Colonic mucosa (tissue), 4 donors: Measurements from ENCODE around the gene SLC25A19. TPM values are rescaled to one million over a fixed set of nuclear protein-coding genes. Genes with fewer than 3 reads are reported as not detected.
A peak's percentile ranks its signal among the peaks of the same experiment; 100 is the strongest.
"Not testable (repeated sequence)": the region's sequence is repeated elsewhere in the genome, so short reads cannot be mapped to it uniquely, and the experiment has no call there.

ENCODE experiments used
- DNase-seq: peaks from one replicate; pipeline ENCODE4 v3.0.0-alpha.2; 2020
- H3K27ac ChIP-seq: fragments of 200-600 bp; one replicate; pipeline ENCODE4 v1.8.0; 2021
- H3K27me3 ChIP-seq: fragments of 200-600 bp; one replicate; pipeline ENCODE4 v1.8.0; 2021
- H3K36me3 ChIP-seq: fragments of 200-600 bp; one replicate; pipeline ENCODE4 v1.8.0; 2021
- H3K4me1 ChIP-seq: fragments of 200-600 bp; one replicate; pipeline ENCODE4 v1.8.0; 2021; ENCODE audit warnings: mild to moderate bottlenecking
- H3K4me3 ChIP-seq: fragments of 200-600 bp; one replicate; pipeline ENCODE4 v1.8.0; 2021
- H3K9ac ChIP-seq, 2 donors: one replicate each; pipeline ENCODE4 v1.7.0; 2013; ENCODE audit warnings: control low read depth in 2 of 2, low read depth in 2 of 2, low read length in 2 of 2
- H3K9me3 ChIP-seq: fragments of 200-600 bp; one replicate; pipeline ENCODE4 v1.8.0; 2021
- CTCF ChIP-seq: fragments of 200-600 bp; IDR thresholded peaks from one replicate; pipeline ENCODE4 v1.8.0; 2022; ENCODE audit warnings: antibody characterized with exemption, mild to moderate bottlenecking
- intact Hi-C: fragments of 100-400 bp; cut with DNase I; formaldehyde crosslinking; loops from one replicate; pipeline ENCODE4 v1.14.1; 2022
- total RNA-seq, 2 donors: library from RNA; stranded (reverse); fragmentation: NEBNext Ultra II Directional in 1 of 2; extraction: Animal tissue kit (Norgen Biotek cat#: 25700) in 1 of 2; gene quantifications; one replicate each; pipeline ENCODE4 v1.2.1, GENCODE V29; 2021
- donor health status: healthy.
- donor health status: DM: no; HTN: no; CAD: no.
- donor health status: DM: no; HTN: no; CAD: no.

SLC25A19 gene
- total RNA-seq, 2 donors from 2014 or later, result 9.8 to 24.8 TPM

DNA sequence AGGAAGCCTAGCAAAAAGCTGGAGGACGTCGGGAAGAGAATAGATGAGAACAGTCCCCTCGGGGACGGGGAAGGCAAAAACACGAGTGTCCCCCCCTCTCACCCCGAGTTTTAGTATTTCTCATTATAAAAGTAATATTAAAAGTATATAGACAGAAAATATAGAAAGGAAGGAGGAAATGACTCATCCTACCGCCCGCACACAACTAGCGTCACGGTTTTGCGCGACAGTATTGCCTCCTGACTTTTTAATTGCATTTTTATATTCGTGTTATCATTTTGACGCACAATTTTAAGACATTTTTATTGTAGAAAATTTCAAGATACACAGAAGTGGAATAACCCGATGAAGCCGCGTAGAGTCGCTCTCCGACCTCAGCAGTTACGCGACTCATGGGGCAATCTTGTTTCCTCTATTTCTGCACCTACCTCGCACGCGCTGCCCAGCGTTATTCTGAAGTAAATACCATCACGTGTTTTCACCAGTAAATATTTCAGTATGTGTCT is 652 bp upstream of the SLC25A19 start:
- intact Hi-C loops, result no loop called here
- Histone ChIP-seq H3K4me1 (peaks cover 4% of the 10 kb centered on the region), H3K27ac (peak overlapping the region; percentile 93), H3K9me3 (no peaks in the 10 kb centered on the region), H3K36me3 (no peaks in the 10 kb centered on the region), H3K27me3 (no peaks in the 10 kb centered on the region), H3K9ac (peak overlapping the region; percentile 77 to 98), H3K4me3 (peak overlapping the region; percentile 83)
- TF ChIP-seq CTCF, result peak; percentile 19
- peak; percentile 64 for DNase-seq

DNA sequence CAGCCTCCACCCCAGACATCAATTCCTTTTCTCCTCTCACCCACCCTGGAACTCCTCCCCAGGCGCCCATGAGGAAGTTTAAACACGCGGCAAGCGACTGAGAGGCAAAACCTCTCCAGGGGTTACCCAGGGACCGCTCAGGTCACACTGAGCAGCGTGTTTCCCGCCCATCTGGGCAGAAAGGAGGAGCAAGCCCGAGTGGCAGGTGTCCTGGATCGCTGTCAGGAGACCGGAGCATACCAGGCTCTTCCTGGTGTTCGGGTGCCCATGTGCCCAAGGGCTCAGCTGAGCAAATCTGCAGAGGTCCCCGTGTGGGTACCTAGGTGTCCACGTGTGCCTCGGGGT is 491 bp downstream of the SLC25A19 start:
- peak overlapping the region; percentile 75 to 98 for H3K9ac ChIP-seq
- TF ChIP-seq CTCF, result no peak
- peaks cover 4% of the 10 kb centered on the region for H3K4me1 ChIP-seq
- intact Hi-C loops, result no loop called here
- no peaks in the 10 kb centered on the region for H3K36me3 ChIP-seq
- DNase-seq, result peak; percentile 75
- H3K27ac ChIP-seq, result peak overlapping the region; percentile 93
- H3K27me3 ChIP-seq, result no peaks in the 10 kb centered on the region
- no peaks in the 10 kb centered on the region for H3K9me3 ChIP-seq
- peak overlapping the region; percentile 83 for H3K4me3 ChIP-seq

GRCh38 chr17:75288359-75288758 is 874 bp downstream of the SLC25A19 start:
- H3K4me1 ChIP-seq, result peaks cover 4% of the 10 kb centered on the region
- peak overlapping the region; percentile 83 for H3K4me3 ChIP-seq
- H3K9ac ChIP-seq, result peak overlapping the region in 1 of 2 donors; percentile 98
- no peaks in the 10 kb centered on the region for H3K36me3 ChIP-seq
- no peaks in the 10 kb centered on the region for H3K27me3 ChIP-seq
- intact Hi-C loops, result no loop called here
- H3K27ac ChIP-seq, result peak overlapping the region; percentile 93
- TF ChIP-seq CTCF, result no peak
- no peak for DNase-seq
- no peaks in the 10 kb centered on the region for H3K9me3 ChIP-seq

GRCh38 chr17:75287221-75287620 is 2.0 kb downstream of the SLC25A19 start:
- H3K4me1 ChIP-seq, result peaks cover 4% of the 10 kb centered on the region
- no peak overlapping the region for H3K27ac ChIP-seq
- no peak for DNase-seq
- no peaks in the 10 kb centered on the region for H3K36me3 ChIP-seq
- H3K9me3 ChIP-seq, result no peaks in the 10 kb centered on the region
- no peak overlapping the region for H3K4me3 ChIP-seq
- no peaks in the 10 kb centered on the region for H3K27me3 ChIP-seq
- H3K9ac ChIP-seq, result no peak overlapping the region
- intact Hi-C loops, result no loop called here
- no peak for TF ChIP-seq CTCF

DNA sequence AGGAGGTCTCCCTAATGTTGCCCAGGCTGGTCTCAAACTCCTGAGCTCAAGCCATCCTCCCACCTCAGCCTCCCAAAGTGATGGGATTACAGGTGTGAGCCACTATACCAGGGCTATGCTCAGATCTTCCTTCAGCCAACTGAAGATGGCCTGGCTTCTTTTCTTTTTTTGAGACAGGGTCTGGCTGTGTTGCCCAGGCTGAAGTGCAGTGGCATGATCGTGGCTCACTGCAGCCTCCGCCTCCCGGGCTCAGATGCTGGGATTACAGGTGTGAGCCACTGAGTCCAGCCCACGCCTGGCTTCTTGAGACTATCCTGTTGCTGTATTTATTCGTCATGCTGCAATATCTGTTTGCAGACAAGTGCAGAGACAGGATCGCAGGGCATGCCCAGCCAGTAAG is 4.1 kb downstream of the SLC25A19 start:
- H3K36me3 ChIP-seq, result no peaks in the 10 kb centered on the region

DNA sequence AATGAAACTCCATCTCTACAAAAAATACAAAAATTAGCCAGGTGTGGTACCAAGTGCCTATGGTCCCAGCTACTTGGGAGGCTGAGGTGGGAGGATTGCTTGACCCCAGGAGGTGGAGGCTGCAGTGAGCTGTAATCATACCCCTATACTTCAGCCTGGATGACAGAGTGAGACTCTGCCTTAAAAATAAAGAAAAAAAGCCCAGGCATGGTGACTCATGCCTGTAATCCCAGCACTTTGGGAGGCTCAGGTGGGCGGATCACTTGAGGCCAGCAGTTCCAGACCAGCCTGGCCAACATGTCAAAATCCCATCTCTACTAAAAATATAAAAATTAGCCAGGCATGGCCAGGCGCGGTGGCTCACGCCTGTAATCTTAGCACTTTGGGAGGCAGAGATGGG is 9.0 kb downstream of the SLC25A19 start:
- H3K4me3 ChIP-seq, H3K27me3 ChIP-seq, H3K27ac ChIP-seq, H3K9ac ChIP-seq, H3K36me3 ChIP-seq, H3K4me1 ChIP-seq, H3K9me3 ChIP-seq, DNase-seq, intact Hi-C loops: not testable (repeated sequence)

More for the DNA sequence above, 4.1 kb downstream of the SLC25A19 start:
- no peak for DNase-seq
- no peaks in the 10 kb centered on the region for H3K27me3 ChIP-seq
- H3K4me1 ChIP-seq, result peaks cover 4% of the 10 kb centered on the region
- H3K9me3 ChIP-seq, result no peaks in the 10 kb centered on the region
- intact Hi-C loops, result no loop called here
- no peak overlapping the region for H3K4me3 ChIP-seq
- H3K27ac ChIP-seq, result no peak overlapping the region
- TF ChIP-seq CTCF, result no peak
- H3K9ac ChIP-seq, result no peak overlapping the region
